A549 (cell line): ENCODE data around the gene SEPTIN2.

Source experiments
- EP300 ChIP-seq, 2 experiments: fragments of >200 bp; sonication (Bioruptor Twin); formaldehyde crosslinking; IDR thresholded peaks; 2 replicates in 1 of 2; 3 replicates in 1 of 2; pipeline ENCODE4 v1.6.1; 2016 to 2017
- FOXS1 ChIP-seq: fragments of 250-450 bp; sonication (Bioruptor Pico); IDR thresholded peaks from 2 replicates; pipeline ENCODE4 v1.5.0; 2020; ENCODE audit warnings: mild to moderate bottlenecking, moderate library complexity
- HOXA7 ChIP-seq: fragments of 250-450 bp; sonication (Bioruptor Pico); IDR thresholded peaks from 2 replicates; pipeline ENCODE4 v1.5.0; 2020; ENCODE audit warnings: mild to moderate bottlenecking, moderate library complexity
- KDM5A ChIP-seq: fragments of 200-600 bp; sonication (generic); IDR thresholded peaks from 2 replicates; pipeline ENCODE4 v1.6.1; 2016; ENCODE audit warnings: antibody characterized with exemption, mild to moderate bottlenecking
- PHF8 ChIP-seq: fragments of 200-600 bp; sonication (generic); IDR thresholded peaks from 2 replicates; pipeline ENCODE4 v1.6.1; 2016; ENCODE audit warnings: low read depth, mild to moderate bottlenecking, antibody characterized with exemption, moderate library complexity, borderline replicate concordance
- POLR2A ChIP-seq: IDR thresholded peaks from 2 replicates; pipeline ENCODE4 v1.6.1; 2012; ENCODE audit warnings: mild to moderate bottlenecking, low read length
- RCOR1 ChIP-seq: fragments of 150-350 bp; IDR thresholded peaks from 2 replicates; pipeline ENCODE4 v1.6.1; 2014; ENCODE audit warnings: antibody characterized with exemption, low read length, low read depth
- TF ChIP-seq, protein P1 (sequence below): fragments of >200 bp; sonication (Bioruptor Twin); formaldehyde crosslinking; IDR thresholded peaks from 3 replicates; pipeline ENCODE4 v1.5.1; 2016
- TF ChIP-seq, protein P2 (sequence below): IDR thresholded peaks from 2 replicates; pipeline ENCODE4 v1.6.1; 2012; ENCODE audit warnings: low read depth, borderline replicate concordance
- TF ChIP-seq, protein P3 (sequence below): IDR thresholded peaks from 2 replicates; pipeline ENCODE4 v1.6.1; 2012
- TF ChIP-seq, protein P4 (sequence below): fragments of 200-600 bp; sonication (generic); IDR thresholded peaks from 2 replicates; pipeline ENCODE4 v1.6.1; 2016; ENCODE audit warnings: antibody characterized with exemption, mild to moderate bottlenecking, moderate library complexity

DNA sequence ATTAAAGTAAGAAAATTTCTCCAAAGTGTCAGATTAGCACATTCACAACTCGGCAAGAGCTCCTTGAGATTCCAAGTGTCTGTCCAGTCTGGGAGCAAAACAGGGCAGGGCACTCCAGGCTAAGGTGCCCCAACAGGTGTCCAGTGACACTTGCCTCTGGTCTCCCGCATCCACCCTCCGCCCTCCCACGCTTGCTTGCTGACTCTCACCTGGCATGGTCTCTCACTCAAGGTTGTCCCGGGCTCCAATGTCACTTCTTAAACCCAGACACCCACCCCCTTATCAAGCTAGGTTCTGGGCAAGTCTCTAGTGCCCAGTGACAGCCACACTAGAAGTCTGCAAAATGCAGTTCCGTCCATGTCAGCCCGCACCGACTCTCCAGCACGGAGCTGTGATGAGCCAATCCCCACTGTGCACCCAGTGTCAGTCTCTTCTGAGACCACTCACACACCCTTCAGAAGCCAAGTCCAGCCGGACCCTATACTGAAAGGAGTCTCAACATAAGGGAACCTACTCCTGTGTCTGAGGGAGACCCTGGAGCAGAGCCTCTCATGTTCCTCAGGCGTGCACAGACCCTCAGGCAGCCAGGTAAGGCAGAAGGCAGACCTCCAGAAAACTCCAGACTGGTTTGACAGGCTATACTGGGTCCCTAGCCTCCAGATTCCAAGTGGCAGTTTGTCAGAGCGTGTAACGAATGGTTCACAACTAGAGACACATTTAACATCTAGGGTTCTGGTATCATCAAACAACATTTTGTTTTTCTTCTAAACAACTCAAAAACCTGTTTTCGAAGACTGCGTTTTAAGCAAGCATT, 45.8 kb upstream of the SEPTIN2 start:
- TF ChIP-seq, protein P1, sequence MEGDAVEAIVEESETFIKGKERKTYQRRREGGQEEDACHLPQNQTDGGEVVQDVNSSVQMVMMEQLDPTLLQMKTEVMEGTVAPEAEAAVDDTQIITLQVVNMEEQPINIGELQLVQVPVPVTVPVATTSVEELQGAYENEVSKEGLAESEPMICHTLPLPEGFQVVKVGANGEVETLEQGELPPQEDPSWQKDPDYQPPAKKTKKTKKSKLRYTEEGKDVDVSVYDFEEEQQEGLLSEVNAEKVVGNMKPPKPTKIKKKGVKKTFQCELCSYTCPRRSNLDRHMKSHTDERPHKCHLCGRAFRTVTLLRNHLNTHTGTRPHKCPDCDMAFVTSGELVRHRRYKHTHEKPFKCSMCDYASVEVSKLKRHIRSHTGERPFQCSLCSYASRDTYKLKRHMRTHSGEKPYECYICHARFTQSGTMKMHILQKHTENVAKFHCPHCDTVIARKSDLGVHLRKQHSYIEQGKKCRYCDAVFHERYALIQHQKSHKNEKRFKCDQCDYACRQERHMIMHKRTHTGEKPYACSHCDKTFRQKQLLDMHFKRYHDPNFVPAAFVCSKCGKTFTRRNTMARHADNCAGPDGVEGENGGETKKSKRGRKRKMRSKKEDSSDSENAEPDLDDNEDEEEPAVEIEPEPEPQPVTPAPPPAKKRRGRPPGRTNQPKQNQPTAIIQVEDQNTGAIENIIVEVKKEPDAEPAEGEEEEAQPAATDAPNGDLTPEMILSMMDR, result no peak
- TF ChIP-seq FOXS1 (CRISPR knock-in tag) (no peak), RCOR1 (no peak), PHF8 (no peak), POLR2A (no peak), KDM5A (no peak), EP300 (IDR thresholded peaks at IDR 0.05) (no peak), HOXA7 (CRISPR knock-in tag) (no peak)
- TF ChIP-seq, protein P2, sequence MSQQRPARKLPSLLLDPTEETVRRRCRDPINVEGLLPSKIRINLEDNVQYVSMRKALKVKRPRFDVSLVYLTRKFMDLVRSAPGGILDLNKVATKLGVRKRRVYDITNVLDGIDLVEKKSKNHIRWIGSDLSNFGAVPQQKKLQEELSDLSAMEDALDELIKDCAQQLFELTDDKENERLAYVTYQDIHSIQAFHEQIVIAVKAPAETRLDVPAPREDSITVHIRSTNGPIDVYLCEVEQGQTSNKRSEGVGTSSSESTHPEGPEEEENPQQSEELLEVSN, result no peak
- TF ChIP-seq, protein P3, sequence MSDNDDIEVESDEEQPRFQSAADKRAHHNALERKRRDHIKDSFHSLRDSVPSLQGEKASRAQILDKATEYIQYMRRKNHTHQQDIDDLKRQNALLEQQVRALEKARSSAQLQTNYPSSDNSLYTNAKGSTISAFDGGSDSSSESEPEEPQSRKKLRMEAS, result no peak
- TF ChIP-seq, protein P4, sequence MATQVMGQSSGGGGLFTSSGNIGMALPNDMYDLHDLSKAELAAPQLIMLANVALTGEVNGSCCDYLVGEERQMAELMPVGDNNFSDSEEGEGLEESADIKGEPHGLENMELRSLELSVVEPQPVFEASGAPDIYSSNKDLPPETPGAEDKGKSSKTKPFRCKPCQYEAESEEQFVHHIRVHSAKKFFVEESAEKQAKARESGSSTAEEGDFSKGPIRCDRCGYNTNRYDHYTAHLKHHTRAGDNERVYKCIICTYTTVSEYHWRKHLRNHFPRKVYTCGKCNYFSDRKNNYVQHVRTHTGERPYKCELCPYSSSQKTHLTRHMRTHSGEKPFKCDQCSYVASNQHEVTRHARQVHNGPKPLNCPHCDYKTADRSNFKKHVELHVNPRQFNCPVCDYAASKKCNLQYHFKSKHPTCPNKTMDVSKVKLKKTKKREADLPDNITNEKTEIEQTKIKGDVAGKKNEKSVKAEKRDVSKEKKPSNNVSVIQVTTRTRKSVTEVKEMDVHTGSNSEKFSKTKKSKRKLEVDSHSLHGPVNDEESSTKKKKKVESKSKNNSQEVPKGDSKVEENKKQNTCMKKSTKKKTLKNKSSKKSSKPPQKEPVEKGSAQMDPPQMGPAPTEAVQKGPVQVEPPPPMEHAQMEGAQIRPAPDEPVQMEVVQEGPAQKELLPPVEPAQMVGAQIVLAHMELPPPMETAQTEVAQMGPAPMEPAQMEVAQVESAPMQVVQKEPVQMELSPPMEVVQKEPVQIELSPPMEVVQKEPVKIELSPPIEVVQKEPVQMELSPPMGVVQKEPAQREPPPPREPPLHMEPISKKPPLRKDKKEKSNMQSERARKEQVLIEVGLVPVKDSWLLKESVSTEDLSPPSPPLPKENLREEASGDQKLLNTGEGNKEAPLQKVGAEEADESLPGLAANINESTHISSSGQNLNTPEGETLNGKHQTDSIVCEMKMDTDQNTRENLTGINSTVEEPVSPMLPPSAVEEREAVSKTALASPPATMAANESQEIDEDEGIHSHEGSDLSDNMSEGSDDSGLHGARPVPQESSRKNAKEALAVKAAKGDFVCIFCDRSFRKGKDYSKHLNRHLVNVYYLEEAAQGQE, result no peak
